Omental fat pad (tissue), 4 donors: ENCODE results near the gene ZIC5. TPM values are rescaled to one million over a fixed set of nuclear protein-coding genes. Genes with fewer than 3 reads are reported as not detected.

ENCODE experiments used
- ATAC-seq: fragments of 150-250 bp; one replicate; pipeline ENCODE4 v1.9.1; 2016; ENCODE audit warnings: mild to moderate bottlenecking, moderate library complexity; ENCODE audit not compliant: low FRiP score
- DNase-seq: peaks from one replicate; pipeline ENCODE4 v3.0.0-alpha.2; 2019; ENCODE audit warnings: low spot score
- CTCF ChIP-seq, 3 donors: fragments of 450-650 bp; IDR thresholded peaks; one replicate each; pipeline ENCODE4 v1.5.1; 2016 to 2017; ENCODE audit warnings: antibody characterized with exemption in 3 of 3, mild to moderate bottlenecking in 3 of 3, moderate library complexity in 2 of 3
- total RNA-seq, 4 donors: library from RNA; depleted of rRNA; stranded (reverse); fragments of >200 nt; gene quantifications; one replicate each; pipeline ENCODE4 v1.1.0, GENCODE V29; 2016

ZIC5 gene
- total RNA-seq, 4 donors from 2014 or later, result not detected

GRCh38 chr13:99977912-99978798 lies 6.6 kb upstream of the ZIC5 start:
- ATAC-seq, result no peak
- no peak for TF ChIP-seq CTCF (IDR thresholded peaks at IDR 0.05)
- DNase-seq, result no peak

- TF ChIP-seq CTCF (IDR thresholded peaks at IDR 0.05), result no peak
- DNase-seq (no peak), ATAC-seq (no peak)
These were observed 5.9 kb upstream of the ZIC5 start for GRCh38 chr13:99977334-99977911.

GRCh38 chr13:99976575-99976974 lies 5.0 kb upstream of the ZIC5 start:
- no peak for ATAC-seq
- DNase-seq, result no peak
- no peak for TF ChIP-seq CTCF (IDR thresholded peaks at IDR 0.05)

DNA sequence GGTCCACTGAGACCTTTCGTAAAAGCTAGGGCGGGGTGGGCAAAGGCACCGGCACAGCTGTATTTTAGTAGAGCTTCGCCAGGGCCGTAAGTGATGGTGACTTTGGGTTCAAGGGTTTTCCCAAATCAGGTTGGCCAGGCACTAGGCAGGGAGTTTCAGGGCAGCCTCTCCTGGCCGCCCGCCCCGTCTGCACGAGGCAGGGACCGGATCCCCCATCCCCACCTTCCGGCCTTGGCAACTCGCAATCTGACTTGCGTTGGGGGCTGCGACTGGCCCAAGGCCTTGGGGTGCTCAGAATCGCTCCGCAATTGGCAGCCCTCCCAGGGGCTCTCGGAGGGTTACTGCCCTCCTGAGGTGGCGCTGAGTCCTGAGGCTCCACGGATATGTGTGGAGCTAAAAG lies 4.1 kb upstream of the ZIC5 start:
- no peak for DNase-seq
- no peak for TF ChIP-seq CTCF (IDR thresholded peaks at IDR 0.05)
- no peak for ATAC-seq

- ATAC-seq (no peak), DNase-seq (no peak)
- TF ChIP-seq CTCF (IDR thresholded peaks at IDR 0.05), result no peak
These were observed 3.5 kb upstream of the ZIC5 start for GRCh38 chr13:99974939-99975561.

- no peak for DNase-seq
- TF ChIP-seq CTCF (IDR thresholded peaks at IDR 0.05), result no peak
- no peak for ATAC-seq
These were observed 2.9 kb upstream of the ZIC5 start for GRCh38 chr13:99974296-99974938.
